HG02798 (cell line): ENCODE results near the gene TMEM179B.
"Not testable (repeated sequence)": the region's sequence is repeated elsewhere in the genome, so short reads cannot be mapped to it uniquely, and the experiment has no call there.

Experiments
- ATAC-seq: cut with Tn5 transposase; IDR thresholded peaks from one replicate; pipeline ENCODE4 v1.9.1; 2021; ENCODE audit warnings: mild to moderate bottlenecking; ENCODE audit not compliant: unreplicated experiment, poor library complexity

Gene TMEM179B, protein sequence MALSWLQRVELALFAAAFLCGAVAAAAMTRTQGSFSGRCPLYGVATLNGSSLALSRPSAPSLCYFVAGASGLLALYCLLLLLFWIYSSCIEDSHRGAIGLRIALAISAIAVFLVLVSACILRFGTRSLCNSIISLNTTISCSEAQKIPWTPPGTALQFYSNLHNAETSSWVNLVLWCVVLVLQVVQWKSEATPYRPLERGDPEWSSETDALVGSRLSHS

DNA sequence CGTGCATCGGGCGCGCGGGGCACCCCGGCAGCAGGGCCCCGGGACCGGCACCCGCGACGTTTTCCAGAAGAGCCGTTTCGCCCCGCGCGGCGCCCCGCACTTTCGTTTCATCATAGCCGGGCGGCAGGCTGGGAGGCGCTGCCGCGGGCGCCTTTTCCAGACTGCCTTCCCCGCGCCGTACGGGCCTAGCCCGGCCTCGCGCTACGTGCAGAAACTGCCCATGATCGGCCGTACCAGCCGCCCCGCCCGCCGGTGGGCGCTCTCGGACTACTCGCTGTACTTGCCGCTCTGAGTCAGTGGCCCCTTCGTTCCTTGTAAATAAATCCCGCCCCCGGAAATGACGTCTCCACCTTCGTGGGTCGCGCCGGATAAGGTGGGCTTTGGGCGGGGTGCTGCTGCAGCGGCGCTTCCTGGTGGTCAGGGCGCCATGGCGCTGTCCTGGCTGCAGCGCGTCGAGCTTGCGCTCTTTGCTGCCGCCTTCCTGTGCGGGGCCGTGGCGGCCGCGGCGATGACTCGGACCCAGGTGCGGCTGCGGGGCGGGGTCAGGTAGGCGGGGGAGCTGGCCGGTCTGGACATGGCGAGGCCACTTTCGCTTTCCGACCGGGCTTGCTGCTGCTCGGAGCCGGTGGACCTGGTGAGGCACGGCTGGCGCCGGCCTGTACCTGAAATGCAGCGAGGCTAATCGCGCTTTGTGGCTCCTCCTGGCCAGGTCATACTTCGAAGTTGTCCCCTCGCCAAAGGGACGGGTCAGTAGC, at the start of gene TMEM179B:
TMEM179B (plus strand) TSS at position 398 of the 755 bp plus-strand sequence; CDS start at position 428, 30 bp downstream.
- peak; percentile 67 for ATAC-seq

DNA sequence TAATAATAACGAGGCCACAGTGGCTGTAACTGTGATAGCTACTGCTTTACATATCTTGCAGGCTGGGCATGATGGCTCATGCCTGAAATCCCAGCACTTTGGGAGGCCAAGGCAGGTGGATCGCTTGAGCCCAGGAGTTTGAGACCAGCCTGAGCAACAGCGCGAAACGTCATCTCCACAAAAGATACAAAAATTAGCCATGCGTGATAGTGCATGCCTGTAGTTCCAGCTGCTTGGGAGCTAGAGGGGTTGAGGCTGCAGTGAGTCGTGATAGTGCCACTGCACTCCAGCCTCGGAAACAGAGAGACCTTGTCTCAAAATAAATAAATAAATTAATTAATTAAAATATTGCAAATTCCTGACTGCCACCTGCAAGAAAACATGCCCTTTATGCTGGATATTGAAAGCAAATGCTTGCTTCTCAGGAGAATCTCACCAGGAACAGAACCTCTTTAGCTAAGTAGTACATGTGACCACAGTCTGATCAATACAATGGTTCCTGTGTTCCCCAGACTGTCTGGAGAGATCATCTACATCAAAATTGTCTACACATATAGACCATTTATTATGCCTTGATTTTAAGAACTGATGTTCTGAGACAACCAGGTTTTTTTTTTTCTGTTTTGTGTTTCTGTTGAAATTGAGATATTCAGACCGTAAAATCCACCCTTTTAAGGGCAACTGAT, 39.6 kb upstream of the TMEM179B start:
- ATAC-seq = no peak

DNA sequence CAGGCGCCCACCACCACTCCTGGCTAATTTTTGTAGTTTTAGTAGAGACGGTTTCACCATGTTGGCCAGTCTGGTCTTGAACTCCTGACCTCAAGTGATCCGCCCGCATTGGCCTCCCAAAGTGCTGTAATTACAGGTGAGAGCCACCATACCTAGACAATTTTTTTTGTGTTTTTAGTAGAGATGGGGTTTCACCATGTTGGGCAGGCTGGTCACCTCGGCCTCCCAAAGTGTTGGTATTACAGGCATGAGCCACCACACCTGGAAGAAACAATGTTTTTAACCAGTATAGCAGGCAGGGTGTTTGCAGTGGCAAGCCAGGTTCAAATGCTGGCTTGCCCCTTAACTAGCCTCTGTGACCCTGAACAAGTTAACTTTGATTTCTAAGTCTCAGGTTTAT, 37.3 kb upstream of the TMEM179B start:
- ATAC-seq = not testable (repeated sequence)

DNA sequence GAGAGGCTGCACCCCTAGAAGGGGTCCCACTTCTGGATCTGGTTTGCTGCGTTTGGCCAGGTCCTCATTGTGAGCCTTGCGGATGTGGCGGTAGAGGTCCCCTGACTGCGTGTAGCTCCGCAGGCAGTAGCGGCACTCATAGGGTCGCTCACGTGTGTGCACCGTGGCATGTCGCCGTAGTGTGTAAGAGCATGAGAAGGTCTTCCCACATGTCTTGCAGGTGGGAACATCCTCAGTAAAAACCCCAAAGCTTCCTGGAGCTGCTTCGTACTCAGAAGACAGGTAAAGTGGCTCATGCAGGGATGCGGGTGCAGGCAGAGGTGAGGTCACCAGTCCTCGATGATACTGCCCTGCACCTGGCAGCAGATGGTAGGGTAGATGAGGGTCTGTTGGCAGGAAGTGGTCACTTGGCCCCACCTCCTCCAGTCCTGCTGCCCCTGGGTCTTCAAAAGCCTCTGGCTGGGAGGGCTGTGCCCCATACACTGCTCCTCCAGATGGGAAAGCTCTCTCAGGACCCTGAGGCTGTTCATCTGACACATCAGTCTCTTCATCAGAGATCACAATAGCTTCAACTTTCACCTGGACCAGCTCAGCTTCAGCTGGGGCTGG, 34.9 kb upstream of the TMEM179B start:
- ATAC-seq = no peak

DNA sequence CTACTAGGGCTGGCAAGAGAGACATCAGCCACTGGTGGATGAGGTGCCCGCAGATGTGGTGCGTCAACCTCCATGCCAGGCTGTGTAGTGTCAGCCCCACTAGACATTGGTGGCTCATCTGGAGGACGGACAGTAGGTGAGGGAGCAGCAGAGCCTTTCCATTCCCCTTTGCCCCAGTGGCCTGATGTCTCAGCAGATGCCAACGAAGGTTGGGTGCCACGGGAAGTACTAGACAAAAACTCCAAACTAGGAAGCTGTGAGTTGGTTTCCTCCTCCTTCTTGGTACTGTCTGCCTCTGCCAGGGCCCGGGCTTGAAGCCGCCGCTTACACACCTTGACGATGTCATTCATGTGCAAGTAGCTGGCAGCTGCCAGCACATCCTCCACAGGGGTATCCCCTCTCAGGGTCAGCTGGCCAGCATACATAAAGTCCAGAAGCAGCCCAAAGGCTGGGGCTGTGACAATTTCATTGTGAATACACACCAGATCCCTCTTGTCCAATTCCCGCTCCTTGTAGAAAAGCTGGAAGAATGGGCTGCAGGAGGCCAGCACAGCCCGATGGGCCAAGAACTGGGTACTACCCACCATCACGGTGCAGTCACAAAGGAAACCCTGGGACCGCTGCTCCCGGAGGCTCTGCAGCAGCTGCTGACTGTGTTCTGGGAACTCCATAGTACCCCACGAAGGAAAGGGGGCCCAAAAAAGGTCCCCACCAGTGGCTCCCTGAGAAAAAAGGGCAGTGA, 34.0 kb upstream of the TMEM179B start:
- no peak for ATAC-seq

DNA sequence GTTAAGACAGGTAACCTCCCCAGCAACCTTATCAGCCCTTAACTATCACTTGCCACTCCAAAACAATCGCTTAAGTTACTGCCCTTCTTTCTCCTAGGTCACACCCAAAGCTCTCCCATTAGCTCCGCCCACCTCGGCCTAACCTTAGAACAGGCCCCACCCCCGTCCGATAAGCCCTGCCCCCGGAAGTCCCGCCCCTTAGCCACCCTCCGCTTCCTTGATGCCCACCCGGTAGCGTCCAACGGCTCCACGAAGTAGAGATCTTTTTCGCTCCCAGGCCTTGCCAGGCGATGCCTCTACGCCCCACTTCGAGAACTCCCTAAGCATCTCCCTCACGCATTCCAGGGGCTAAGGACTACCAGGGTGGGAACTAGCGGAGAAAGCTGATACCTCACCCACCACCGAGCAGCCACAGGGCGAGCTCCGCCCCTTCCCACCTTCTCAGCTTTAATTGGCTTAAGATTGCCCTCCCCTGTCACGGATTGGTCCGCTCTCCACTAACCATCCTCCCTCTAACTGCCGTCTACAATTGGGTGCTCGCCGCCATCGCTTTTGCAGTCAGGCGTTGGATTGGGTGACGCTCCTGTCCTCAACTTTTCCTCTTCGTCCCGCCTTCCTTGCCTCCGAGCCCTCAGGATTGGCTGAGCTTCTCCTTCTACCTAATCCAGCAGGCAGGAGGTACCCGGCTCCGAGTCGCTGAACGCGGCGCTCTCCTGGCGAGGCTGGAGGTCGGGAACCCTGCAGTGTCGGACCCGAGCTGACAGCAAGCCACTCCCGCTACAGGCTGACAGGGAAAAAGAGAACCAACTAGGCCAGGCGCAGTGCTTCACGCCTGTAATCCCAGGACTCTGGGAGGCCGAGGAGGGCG, 33.2 kb upstream of the TMEM179B start, which contains the start of gene ZBTB3:
ZBTB3 (minus strand) TSS at position 425 of the 868 bp plus-strand sequence. CDS start 496 bp downstream, outside the sequence.
- ATAC-seq = peak; percentile 96

DNA sequence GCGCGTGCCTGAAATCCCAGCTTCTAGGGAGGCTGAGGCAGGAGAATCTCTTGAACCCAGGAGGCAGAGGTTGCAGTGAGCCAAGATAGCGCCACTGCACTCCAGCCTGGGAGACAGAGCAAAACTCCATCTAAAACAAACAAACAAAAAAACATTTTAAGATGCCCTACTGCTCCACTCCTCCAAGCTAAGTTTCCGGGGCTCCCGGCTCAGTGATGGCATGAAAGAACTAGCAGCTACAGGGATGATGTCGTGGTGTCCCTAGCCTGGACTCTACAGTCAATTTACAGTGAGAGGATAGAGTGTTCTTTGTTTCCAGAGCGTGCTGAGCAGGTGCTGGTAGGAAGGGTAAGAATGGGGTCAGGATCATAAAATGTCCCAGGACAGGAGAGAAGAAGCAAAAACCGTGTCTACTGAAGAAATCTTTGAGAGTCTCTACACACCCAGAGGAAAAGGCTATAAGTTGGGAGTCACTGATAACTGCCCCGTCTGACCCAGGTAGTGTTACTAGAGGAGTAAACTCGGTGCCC, 32.1 kb upstream of the TMEM179B start:
- no peak for ATAC-seq

DNA sequence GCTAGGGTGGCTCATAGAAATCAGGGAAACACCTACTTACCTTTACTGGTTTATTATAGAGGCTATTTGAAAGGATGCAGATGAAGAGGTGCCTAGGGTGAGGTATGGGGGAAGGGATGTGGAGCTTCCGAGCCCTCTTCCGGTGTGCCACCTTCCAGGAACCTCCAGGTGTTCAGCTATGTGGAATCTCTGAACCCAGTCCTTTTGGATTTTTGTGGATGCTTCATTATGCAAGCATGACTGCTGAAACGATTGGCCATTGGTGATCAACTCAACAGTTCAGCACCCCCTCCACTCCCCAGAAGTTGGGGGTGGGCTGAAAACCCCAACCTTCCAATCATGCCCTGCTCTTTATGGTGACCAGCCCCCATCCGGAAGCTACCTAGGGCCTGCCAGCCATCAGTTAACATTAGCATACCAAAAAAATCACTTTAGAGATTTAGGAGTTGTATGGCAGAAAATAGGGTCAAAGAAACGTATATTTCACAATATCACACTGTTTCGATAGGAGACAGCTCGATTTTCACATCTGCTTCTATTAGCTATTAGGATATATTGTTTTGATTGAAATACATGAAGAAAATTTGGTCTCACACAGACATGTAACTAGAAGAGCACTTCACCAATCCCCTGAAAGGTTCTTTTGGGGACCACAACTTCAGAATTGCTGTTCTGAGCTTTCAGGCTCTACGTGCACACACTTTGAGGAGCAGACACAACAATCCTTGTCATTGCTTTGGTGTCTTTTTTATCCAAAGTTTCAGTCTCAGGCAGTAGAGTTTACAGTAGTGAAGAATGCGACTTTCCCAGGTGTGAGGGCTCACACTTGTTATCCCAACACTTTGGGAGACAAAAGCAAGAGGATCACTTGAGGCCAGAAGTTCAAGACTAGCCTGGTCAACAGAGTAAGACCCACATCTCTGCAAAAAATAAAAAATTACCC, 29.1 kb upstream of the TMEM179B start:
- ATAC-seq = no peak

DNA sequence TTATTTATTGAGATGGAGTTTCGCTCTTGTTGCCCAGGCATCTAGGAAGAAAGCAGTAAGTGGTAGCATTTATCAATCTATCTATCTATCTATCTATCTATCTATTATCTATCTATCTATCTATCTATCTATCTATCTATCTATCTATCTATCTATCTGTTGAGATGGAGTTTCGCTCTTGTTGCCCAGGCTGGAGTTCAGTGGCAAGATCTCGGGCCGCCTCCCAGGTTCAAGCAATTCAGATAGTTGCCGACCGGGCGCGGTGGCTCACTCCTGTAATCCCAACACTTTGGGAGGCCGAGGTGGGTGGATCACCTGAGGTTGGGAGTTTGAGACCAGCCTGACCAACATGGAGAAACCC, 26.4 kb upstream of the TMEM179B start:
- ATAC-seq = not testable (repeated sequence)

DNA sequence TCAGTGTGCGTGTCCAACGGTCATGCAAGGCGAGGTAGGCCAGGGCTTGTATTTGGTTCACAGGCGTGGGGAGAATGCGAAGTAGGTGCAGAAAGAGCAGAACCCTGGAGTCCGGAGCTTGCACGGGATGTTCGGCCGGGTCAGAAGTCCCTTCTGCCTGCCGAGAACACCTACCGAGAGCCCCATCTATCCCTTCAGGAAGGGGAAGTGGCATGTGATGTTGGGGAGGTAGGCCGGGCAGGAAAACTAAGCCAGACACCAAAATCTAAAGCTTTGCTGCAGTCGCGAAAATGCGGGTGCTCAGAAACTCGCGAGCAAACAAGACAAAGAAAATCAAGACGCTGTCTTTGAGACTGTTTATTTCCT, 16.4 kb upstream of the TMEM179B start:
- ATAC-seq = no peak

DNA sequence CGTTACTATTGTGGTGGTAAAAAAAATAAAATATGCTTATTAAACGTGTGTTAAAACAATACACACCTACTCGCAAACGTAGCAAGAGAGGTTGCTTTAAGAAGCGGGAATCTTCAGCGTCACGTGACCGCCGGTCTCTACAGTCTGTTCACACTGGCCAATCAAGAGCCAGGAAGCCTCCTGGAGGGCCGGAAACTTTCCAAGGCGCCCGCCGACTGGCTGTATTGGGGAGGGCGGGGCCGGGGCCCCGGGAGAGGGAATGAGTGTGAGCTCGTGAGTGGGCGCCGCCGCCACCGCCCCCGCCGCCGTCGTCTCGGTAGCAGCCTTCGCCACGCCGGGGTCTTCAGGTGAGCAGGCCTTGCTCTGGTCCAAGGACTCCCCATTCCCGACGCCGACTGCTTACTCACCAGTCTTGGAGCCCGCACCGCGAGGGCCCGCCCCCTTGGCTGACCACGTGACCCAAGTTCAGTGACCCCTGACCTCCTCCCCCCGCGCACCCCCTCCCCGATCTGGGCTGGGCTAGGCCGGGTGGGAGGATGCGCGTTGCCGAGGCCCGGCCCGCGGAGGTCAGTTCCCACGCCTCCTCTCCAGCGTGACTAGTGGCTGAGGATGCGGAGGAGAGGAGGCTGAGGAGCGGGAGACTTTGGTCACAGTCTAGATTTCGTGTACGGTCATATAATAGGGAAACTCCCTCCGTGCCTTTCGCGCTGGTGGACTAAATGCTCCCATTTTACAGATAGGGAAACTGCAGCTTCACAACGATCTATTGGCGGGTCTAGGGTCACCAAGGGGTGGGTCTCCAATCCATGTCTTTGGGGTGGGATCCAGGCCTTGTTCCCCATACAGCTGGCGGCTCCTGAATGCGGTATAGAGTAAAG, 15.8 kb upstream of the TMEM179B start, which contains the start of gene TAF6L:
TAF6L (plus strand) TSS at position 253 of the 878 bp plus-strand sequence. CDS start 4,388 bp downstream, outside the sequence.
- peak; percentile 88 for ATAC-seq

DNA sequence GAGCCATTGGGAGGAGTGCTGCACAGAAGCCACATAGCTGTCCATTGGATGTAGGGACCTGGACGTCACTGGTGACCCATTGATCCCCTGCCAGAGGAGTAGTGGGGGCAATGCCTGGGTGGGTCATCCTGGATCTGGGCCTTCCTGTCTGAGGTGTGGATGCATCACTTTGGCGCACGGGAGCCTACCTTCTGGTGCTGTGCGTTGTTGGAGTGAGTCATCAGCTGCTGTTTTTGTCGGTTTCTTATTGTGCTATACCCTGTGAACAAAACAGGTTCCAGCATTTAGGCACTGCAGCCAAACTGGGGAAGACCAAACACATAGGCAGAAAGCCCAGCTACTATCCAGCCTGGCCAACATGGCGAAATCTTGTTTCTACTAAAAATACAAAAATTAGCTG, 12.8 kb upstream of the TMEM179B start:
- no peak for ATAC-seq

DNA sequence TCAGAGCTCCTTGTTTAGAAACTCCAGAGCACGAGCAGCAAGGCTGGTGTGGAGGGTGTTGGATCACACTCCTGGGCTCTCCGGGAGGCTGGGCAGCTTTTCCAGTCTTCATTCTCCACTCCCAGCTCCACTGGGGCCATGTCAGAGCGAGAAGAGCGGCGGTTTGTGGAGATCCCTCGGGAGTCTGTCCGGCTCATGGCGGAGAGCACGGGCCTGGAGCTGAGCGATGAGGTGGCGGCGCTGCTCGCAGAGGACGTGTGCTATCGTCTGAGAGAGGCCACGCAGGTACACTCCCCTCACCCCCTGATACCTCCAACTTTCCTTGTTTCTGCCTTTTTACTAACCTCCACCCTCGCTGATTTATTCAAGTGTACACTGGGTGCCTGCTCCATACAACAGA, 11.6 kb upstream of the TMEM179B start:
- ATAC-seq = no peak

DNA sequence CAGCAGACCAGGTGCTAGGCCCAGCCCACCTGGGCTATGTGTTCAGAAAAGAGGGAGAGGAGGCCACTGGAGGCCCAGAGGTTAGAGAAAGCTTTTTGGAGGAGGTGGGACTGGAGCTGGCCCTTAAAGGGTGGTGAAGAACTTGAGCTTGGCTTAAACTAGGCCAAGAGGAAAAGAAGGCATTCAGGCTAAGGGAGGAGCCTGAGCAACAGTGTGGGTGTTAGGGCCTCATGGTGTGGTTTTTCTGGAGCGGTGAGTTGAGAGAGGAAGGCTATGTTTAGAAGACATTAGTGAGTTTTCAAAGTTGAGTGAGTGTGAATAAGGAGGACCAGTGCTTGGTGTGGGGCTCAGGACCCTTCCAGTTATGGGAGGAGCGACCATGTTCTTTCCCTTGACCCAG, 9.8 kb upstream of the TMEM179B start:
- ATAC-seq = no peak

DNA sequence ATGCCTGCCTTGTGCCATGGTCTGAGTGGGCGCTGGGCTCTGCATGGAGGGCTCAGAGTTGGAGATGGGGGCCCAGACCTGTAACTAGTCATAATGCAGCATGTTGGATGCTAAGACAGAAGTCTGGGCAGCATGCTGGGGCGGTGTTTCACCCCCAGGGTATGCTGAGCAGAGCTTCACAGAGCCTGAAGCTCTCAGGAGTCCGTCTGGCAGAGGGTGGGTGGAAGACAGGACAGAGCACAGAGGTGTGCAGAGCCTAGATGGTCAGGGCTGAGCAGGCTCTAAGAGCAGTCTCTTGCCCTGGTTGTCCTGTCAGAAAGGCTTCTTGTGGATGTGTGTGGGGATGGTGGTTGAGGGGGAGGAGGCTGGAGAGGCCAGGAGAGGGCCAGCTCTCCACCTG, 8.8 kb upstream of the TMEM179B start:
- ATAC-seq = no peak

DNA sequence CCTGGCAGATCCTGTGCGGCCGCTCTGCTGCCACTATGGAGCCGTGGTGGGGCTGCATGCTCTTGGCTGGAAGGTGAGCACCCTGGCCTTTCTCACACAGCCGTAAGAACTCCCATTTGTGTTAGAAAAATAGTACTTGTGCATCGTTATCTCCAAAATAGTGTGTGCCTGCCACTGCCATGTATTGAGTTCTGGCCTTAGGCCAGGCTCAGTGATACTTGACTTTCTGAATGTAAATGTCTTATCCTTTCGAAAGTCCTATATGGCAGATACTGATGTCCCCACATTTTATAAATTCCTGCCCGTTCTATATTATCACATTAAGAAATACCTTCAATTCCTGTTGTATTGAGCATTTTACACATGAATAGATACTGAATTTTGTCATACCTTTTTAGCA, 4.4 kb upstream of the TMEM179B start:
- ATAC-seq = no peak
